NB4 (cell line): ENCODE data around the gene CEP350.

Experiments
- MYC ChIP-seq: IDR thresholded peaks from 2 replicates; pipeline ENCODE4 v1.6.1; 2011; ENCODE audit warnings: low read depth, low read length
- POLR2A ChIP-seq: IDR thresholded peaks from 2 replicates; pipeline ENCODE4 v1.6.1; 2011; ENCODE audit warnings: mild to moderate bottlenecking; ENCODE audit not compliant: insufficient read length; ENCODE audit errors: extremely low read depth
- TF ChIP-seq, protein P1 (sequence below): IDR thresholded peaks from one replicate; pipeline ENCODE4 v1.5.1; 2012; ENCODE audit warnings: low read depth, low read length
- TF ChIP-seq, protein P2 (sequence below): IDR thresholded peaks from 2 replicates; pipeline ENCODE4 v1.6.1; 2011; ENCODE audit warnings: low read depth, low read length

DNA sequence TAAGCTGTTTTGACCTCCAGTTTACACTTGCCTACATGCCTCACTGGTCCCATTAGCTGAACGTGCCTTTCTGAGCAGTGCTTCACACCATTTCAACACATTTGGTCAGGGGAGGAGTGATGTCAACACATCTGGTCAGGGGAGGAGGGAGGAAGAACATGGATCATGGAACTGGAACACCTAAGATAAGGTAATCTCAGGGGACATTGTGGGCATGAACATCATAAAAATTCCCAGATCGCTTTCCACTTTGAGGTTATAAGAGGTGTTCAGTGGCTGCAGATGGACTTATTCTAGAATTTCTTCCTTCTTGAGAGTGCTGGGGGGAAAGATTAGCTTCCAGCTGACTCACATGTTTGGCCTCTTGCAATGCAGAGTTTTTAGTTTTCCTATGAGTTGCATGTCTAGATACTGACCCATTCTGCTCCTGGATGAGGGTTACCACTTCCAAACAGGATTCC is 202.1 kb downstream of the CEP350 start:
- TF ChIP-seq, protein P1, sequence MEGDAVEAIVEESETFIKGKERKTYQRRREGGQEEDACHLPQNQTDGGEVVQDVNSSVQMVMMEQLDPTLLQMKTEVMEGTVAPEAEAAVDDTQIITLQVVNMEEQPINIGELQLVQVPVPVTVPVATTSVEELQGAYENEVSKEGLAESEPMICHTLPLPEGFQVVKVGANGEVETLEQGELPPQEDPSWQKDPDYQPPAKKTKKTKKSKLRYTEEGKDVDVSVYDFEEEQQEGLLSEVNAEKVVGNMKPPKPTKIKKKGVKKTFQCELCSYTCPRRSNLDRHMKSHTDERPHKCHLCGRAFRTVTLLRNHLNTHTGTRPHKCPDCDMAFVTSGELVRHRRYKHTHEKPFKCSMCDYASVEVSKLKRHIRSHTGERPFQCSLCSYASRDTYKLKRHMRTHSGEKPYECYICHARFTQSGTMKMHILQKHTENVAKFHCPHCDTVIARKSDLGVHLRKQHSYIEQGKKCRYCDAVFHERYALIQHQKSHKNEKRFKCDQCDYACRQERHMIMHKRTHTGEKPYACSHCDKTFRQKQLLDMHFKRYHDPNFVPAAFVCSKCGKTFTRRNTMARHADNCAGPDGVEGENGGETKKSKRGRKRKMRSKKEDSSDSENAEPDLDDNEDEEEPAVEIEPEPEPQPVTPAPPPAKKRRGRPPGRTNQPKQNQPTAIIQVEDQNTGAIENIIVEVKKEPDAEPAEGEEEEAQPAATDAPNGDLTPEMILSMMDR, result no peak
- TF ChIP-seq POLR2A (no peak), MYC (no peak)
- TF ChIP-seq, protein P2, sequence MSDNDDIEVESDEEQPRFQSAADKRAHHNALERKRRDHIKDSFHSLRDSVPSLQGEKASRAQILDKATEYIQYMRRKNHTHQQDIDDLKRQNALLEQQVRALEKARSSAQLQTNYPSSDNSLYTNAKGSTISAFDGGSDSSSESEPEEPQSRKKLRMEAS, result no peak
